D341Med (cell line): ENCODE results near the gene LRRFIP1.

Source experiments
- DNase-seq: peaks from one replicate; pipeline ENCODE4 v3.0.0; 2012; ENCODE audit warnings: low spot score

The LRRFIP1 gene

GRCh38 chr2:237726401-237726830 is 99.0 kb downstream of the LRRFIP1 start:
- peak; percentile 69 for DNase-seq

GRCh38 chr2:237727363-237727762 is 100.0 kb downstream of the LRRFIP1 start:
- DNase-seq = no peak

- no peak for DNase-seq
Observed at GRCh38 chr2:237729681-237730475, 102.5 kb downstream of the LRRFIP1 start.

- DNase-seq = no peak
Observed at GRCh38 chr2:237731663-237732062, 104.3 kb downstream of the LRRFIP1 start.

- no peak for DNase-seq
Observed at GRCh38 chr2:237732070-237732469, 104.7 kb downstream of the LRRFIP1 start.

GRCh38 chr2:237732790-237733381 is 105.5 kb downstream of the LRRFIP1 start:
- no peak for DNase-seq

- no peak for DNase-seq
Observed at GRCh38 chr2:237733677-237734300, 106.4 kb downstream of the LRRFIP1 start.

- no peak for DNase-seq
Observed at GRCh38 chr2:237734905-237735623, 107.7 kb downstream of the LRRFIP1 start.

GRCh38 chr2:237735798-237736197 is 108.4 kb downstream of the LRRFIP1 start:
- DNase-seq = no peak

- no peak for DNase-seq
Observed at GRCh38 chr2:237736783-237737182, 109.4 kb downstream of the LRRFIP1 start.

GRCh38 chr2:237737196-237737865 is 109.9 kb downstream of the LRRFIP1 start:
- no peak for DNase-seq

- DNase-seq = no peak
Observed at GRCh38 chr2:237738255-237738654, 110.9 kb downstream of the LRRFIP1 start.

GRCh38 chr2:237739101-237739500 is 111.7 kb downstream of the LRRFIP1 start:
- DNase-seq = no peak

GRCh38 chr2:237742191-237742590 is 114.8 kb downstream of the LRRFIP1 start:
- no peak for DNase-seq

- DNase-seq = no peak
Observed at GRCh38 chr2:237742614-237743013, 115.2 kb downstream of the LRRFIP1 start.

- DNase-seq = no peak
Observed at GRCh38 chr2:237743024-237743423, 115.6 kb downstream of the LRRFIP1 start.

- no peak for DNase-seq
Observed at GRCh38 chr2:237743561-237744269, 116.3 kb downstream of the LRRFIP1 start.

GRCh38 chr2:237744270-237744612 is 116.9 kb downstream of the LRRFIP1 start:
- no peak for DNase-seq

- peak; percentile 90 for DNase-seq
Observed at GRCh38 chr2:237744613-237745249, 117.3 kb downstream of the LRRFIP1 start.

GRCh38 chr2:237745250-237745613 is 117.8 kb downstream of the LRRFIP1 start:
- DNase-seq = no peak
